Gastrocnemius medialis (tissue), 4 donors: ENCODE measurements around the gene IWS1. TPM values are rescaled to one million over a fixed set of nuclear protein-coding genes. Genes with fewer than 3 reads are reported as not detected.
A peak's percentile ranks its signal among the peaks of the same experiment; 100 is the strongest.

ENCODE experiments used
- ATAC-seq, 2 donors: fragments of 150-250 bp; one replicate each; pipeline ENCODE4 v1.9.1; 2016
- DNase-seq, 2 donors: peaks; one replicate each; pipeline ENCODE4 v3.0.0-alpha.2; 2019
- H3K27ac ChIP-seq, 4 donors: fragments of 200-600 bp; sonication (generic); 1 replicate in 1 of 4; 2 replicates in 3 of 4; pipeline ENCODE4 v1.5.1; 2016 to 2018; ENCODE audit warnings: mild to moderate bottlenecking in 2 of 4, moderate library complexity in 1 of 4
- H3K27me3 ChIP-seq, 3 donors: fragments of 200-600 bp; sonication (generic) in 2 of 3; 1 replicate in 1 of 3; 2 replicates in 2 of 3; pipeline versions ENCODE4 v1.5.1 to v1.6.0; 2016 to 2019; ENCODE audit warnings: mild to moderate bottlenecking in 1 of 3, moderate library complexity in 1 of 3
- H3K36me3 ChIP-seq, 2 donors: fragments of 200-600 bp; sonication (generic) in 1 of 2; one replicate each; pipeline ENCODE4 v1.5.1; 2017 to 2018
- H3K4me1 ChIP-seq, 2 donors: fragments of 200-600 bp; sonication (generic) in 1 of 2; one replicate each; pipeline ENCODE4 v1.5.1; 2016 to 2017; ENCODE audit warnings: mild to moderate bottlenecking in 2 of 2
- H3K4me3 ChIP-seq, 4 donors: fragments of 200-600 bp; sonication (generic) in 3 of 4; 1 replicate in 1 of 4; 2 replicates in 3 of 4; pipeline ENCODE4 v1.5.1; 2016 to 2019; ENCODE audit warnings: mild to moderate bottlenecking in 2 of 4
- H3K9me3 ChIP-seq, 3 donors: fragments of 200-600 bp; sonication (generic) in 2 of 3; 1 replicate in 1 of 3; 2 replicates in 2 of 3; pipeline ENCODE4 v1.5.1; 2016 to 2019
- CTCF ChIP-seq, 5 experiments: fragments of 450-650 bp in 3 of 5; fragments of 200-600 bp in 2 of 5; sonication (generic) in 2 of 5; IDR thresholded peaks in 4 of 5; conservative IDR thresholded peaks in 1 of 5; 1 replicate in 4 of 5; 2 replicates in 1 of 5; pipeline ENCODE4 v1.5.1; 2016 to 2019; ENCODE audit warnings: antibody characterized with exemption in 5 of 5, mild to moderate bottlenecking in 3 of 5, moderate library complexity in 3 of 5
- POLR2A ChIP-seq, 2 donors: fragments of 450-650 bp; IDR thresholded peaks; one replicate each; pipeline ENCODE4 v1.6.1; 2017; ENCODE audit warnings: antibody characterized with exemption in 2 of 2, mild to moderate bottlenecking in 2 of 2, moderate library complexity in 2 of 2
- in situ Hi-C, 4 donors: fragments of 200-750 bp; cut with MboI; loops; one replicate each; pipeline versions ENCODE4 v1.15.0 to v1.8.0; 2017; ENCODE audit warnings: low sequenced_read_pairs in 4 of 4
- intact Hi-C: fragments of 100-400 bp; cut with DNase I; formaldehyde crosslinking; loops from one replicate; pipeline ENCODE4 v1.15.1; 2023; ENCODE audit warnings: low total_unique reads
- total RNA-seq, 4 donors: library from RNA; depleted of rRNA; stranded (reverse); fragments of >200 nt; gene quantifications; one replicate each; pipeline versions ENCODE4 v1.1.0 to v1.2.3, GENCODE V29; 2016

Gene IWS1
- total RNA-seq, 4 donors from 2014 or later = 50.5 to 77.0 (median 65.3) TPM

DNA sequence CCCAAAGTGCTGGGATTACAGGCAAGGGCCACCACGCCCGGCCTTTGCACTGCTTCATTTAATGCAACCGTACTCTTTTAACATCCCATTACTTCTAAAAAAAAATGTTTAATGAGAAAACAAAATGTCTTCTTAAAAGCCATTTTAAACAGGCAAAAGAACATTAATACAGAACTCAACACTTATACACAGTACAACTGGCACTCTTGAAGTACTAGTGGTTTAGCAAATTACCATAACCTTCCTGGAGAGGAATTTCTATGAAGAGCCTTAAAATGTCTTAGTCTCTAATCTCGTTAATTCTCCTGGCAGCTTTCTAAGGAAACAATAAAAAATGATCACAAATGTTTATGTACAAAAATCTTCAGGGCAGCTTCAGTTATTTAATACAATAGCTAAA is 5.9 kb downstream of the IWS1 start:
- H3K36me3 ChIP-seq = peaks cover 0 to 19% of the 10 kb centered on the region in 2 donors
- intact Hi-C loops = loop anchor here (10.0 kb wide), 1 partner anchor 354 kb away; no protein-coding TSS in a partner anchor

DNA sequence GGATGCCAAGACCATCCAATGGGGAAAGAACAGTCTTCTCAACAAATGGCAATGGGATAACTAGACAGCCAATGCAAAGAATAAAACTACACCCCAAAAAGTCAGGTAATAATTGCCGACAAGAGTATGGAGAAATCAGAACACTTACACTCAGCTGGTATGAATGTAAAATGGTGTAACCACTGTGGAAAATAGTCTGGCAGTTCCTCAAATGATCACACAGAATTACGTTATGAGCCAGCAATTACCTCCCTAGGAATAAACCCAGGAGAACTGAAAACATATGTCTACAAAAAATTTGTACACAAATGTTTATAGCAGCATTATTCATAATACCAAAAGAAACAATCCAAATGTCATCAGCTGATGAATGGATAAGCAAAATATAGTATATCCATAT is 8.8 kb downstream of the IWS1 start:
- H3K27ac ChIP-seq = peak overlapping the region; percentile 48 to 92 (median 90)
- intact Hi-C loops = no loop called here

More for the DNA sequence above, 5.9 kb downstream of the IWS1 start:
- TF ChIP-seq POLR2A (IDR thresholded peaks at IDR 0.05) (no peak), CTCF (IDR thresholded peaks at IDR 0.05 in 4 of 5, conservative IDR thresholded peaks at IDR 0.05 in 1 of 5) (no peak)
- no peaks in the 10 kb centered on the region for H3K27me3 ChIP-seq
- H3K4me1 ChIP-seq = peaks cover 39 to 44% of the 10 kb centered on the region in 2 donors
- ATAC-seq (no peak), DNase-seq (no peak)
- H3K4me3 ChIP-seq = no peak overlapping the region
- in situ Hi-C loops = loop anchor here in 1 of 4 donors (25.0 kb wide), 1 partner anchor 458 kb away; no protein-coding TSS in a partner anchor
- H3K27ac ChIP-seq = no peak overlapping the region
- H3K9me3 ChIP-seq = no peaks in the 10 kb centered on the region

GRCh38 chr2:127516041-127516762 is 10.1 kb downstream of the IWS1 start:
- intact Hi-C loops = no loop called here
- ATAC-seq (peak; percentile 3 to 16), DNase-seq (peak in 1 of 2 donors; percentile 64)
- TF ChIP-seq CTCF (IDR thresholded peaks at IDR 0.05 in 4 of 5, conservative IDR thresholded peaks at IDR 0.05 in 1 of 5) (no peak), POLR2A (IDR thresholded peaks at IDR 0.05) (no peak)
- Histone ChIP-seq H3K4me3 (no peak overlapping the region), H3K4me1 (peaks cover 64 to 66% of the 10 kb centered on the region in 2 donors), H3K27me3 (no peaks in the 10 kb centered on the region), H3K27ac (peak overlapping the region; percentile 88 to 92 (median 90)), H3K36me3 (peaks cover 0 to 3% of the 10 kb centered on the region in 2 donors), H3K9me3 (no peaks in the 10 kb centered on the region)
- in situ Hi-C loops = loop anchor here in 1 of 4 donors (25.0 kb wide), 1 partner anchor 454 kb away; no protein-coding TSS in a partner anchor

More for the DNA sequence above, 8.8 kb downstream of the IWS1 start:
- H3K36me3 ChIP-seq = peaks cover 0 to 11% of the 10 kb centered on the region in 2 donors
- no peaks in the 10 kb centered on the region for H3K27me3 ChIP-seq
- DNase-seq (no peak), ATAC-seq (no peak)
- peaks cover 52 to 53% of the 10 kb centered on the region in 2 donors for H3K4me1 ChIP-seq
- no peak for TF ChIP-seq CTCF (IDR thresholded peaks at IDR 0.05 in 4 of 5, conservative IDR thresholded peaks at IDR 0.05 in 1 of 5)
- no peak for TF ChIP-seq POLR2A (IDR thresholded peaks at IDR 0.05)
- H3K4me3 ChIP-seq = no peak overlapping the region
- in situ Hi-C loops = loop anchor here in 1 of 4 donors (25.0 kb wide), 1 partner anchor 455 kb away; no protein-coding TSS in a partner anchor
- no peaks in the 10 kb centered on the region for H3K9me3 ChIP-seq

DNA sequence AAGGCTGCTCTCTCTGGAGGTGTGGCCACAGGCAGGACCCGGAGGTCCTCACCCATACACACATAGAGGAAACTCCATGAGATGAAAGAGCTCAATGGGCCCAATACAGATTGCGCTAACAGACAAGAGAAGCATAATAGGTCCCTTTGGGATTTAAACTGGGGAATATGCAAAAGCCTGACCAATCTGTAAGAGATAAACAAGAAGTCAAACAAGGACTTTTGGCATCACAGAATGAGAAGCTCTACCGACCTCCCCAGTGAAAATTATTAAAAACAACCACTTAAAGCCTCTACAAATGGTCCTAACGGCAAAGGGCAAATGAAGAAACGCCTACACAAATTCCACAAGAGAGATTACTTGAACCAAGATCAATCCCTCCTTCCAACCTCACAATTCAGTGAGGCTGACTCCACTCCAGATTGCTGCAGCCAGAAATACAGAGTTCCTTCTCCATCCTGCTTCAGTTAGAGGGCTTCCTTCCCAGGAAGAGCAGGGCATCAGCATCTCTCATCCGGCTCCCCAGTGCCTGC is 10.8 kb downstream of the IWS1 start:
- Histone ChIP-seq H3K36me3 (no peaks in the 10 kb centered on the region), H3K4me1 (peaks cover 65 to 70% of the 10 kb centered on the region in 2 donors), H3K9me3 (no peaks in the 10 kb centered on the region), H3K27me3 (no peaks in the 10 kb centered on the region), H3K4me3 (no peak overlapping the region), H3K27ac (peak overlapping the region; percentile 88 to 92 (median 90))
- ATAC-seq = no peak
- intact Hi-C loops = no loop called here
- in situ Hi-C loops = loop anchor here in 1 of 4 donors (25.0 kb wide), 1 partner anchor 453 kb away; no protein-coding TSS in a partner anchor
- DNase-seq = no peak
- TF ChIP-seq POLR2A (IDR thresholded peaks at IDR 0.05) (no peak), CTCF (IDR thresholded peaks at IDR 0.05 in 4 of 5, conservative IDR thresholded peaks at IDR 0.05 in 1 of 5) (no peak)
